Stimulated activated effector memory CD8-positive, alpha-beta T cell treated with anti-CD3 and anti-CD28 coated beads, Interleukin-12 subunit alpha, Interleukin-12 subunit beta, amount 100 ng/mL, for 72 hours (primary cell): ENCODE data around the gene PCDHA7.
"Not testable (repeated sequence)": the region's sequence is repeated elsewhere in the genome, so short reads cannot be mapped to it uniquely, and the experiment has no call there.

ENCODE experiments used
- ATAC-seq: fragments of 150-1000 bp; cut with Tn5 transposase; 2 replicates; pipeline ENCODE4 v1.10.0; 2021
- DNase-seq, 2 donors: peaks; one replicate each; pipeline ENCODE4 v3.0.0; 2021 to 2022; ENCODE audit warnings: low spot score in 2 of 2
- H3K27ac Mint-ChIP-seq: one replicate; pipeline ENCODE4 v1.8.0; 2022; ENCODE audit warnings: mild to moderate bottlenecking, mixed read lengths
- H3K36me3 Mint-ChIP-seq: one replicate; pipeline ENCODE4 v1.8.0; 2022; ENCODE audit warnings: mild to moderate bottlenecking, mixed read lengths
- H3K4me1 Mint-ChIP-seq: one replicate; pipeline ENCODE4 v1.8.0; 2022; ENCODE audit warnings: mixed read lengths
- H3K4me3 Mint-ChIP-seq: one replicate; pipeline ENCODE4 v1.8.0; 2022; ENCODE audit warnings: mild to moderate bottlenecking, mixed read lengths
- H3K9me3 Mint-ChIP-seq: one replicate; pipeline ENCODE4 v1.8.0; 2022; ENCODE audit warnings: mixed read lengths

PCDHA7 gene

DNA sequence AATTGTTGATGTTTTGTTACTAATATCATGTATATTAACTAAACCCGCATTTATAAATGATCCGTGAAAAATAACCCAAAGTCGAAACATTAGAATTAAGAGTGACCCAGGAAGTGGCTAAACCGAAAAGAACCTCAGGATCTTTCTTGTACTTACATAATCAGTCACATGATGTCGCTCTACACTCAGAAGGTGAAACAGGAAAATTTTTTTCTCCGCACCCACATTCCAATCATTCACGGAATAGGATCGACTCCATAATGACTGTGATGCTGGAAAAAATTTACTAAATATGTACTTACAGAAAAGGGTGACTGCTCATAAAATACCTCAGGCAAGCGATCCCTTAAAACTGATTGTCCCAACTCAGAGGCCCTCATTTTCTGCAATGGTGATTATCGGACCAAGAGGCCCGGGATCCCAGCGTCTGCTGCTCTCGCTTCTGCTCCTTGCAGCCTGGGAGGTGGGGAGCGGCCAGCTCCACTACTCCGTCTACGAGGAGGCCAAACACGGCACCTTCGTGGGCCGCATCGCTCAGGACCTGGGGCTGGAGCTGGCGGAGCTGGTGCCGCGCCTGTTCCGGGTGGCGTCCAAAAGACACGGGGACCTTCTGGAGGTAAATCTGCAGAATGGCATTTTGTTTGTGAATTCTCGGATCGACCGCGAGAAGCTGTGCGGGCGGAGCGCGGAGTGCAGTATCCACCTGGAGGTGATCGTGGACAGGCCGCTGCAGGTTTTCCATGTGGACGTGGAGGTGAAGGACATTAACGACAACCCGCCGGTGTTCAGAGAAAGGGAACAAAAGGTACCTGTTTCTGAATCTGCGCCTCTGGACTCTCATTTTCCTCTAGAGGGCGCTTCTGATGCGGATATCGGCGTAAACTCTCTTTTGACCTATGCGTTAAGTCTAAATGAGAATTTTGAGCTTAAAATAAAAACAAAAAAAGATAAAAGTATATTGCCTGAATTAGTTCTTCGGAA is 41.3 kb downstream of the PCDHA7 start, which contains the start of gene PCDHA12:
PCDHA12 (plus strand) TSS at position 224 of the 981 bp plus-strand sequence; CDS start at position 389, 165 bp downstream.
- no peak within 1 kb of the TSS for H3K27ac Mint-ChIP-seq
- no peak for DNase-seq
- peaks cover 5% of the 10 kb centered on the region for H3K9me3 Mint-ChIP-seq
- no peak within 1 kb of the TSS for H3K4me3 Mint-ChIP-seq
- ATAC-seq = no peak
- H3K4me1 Mint-ChIP-seq = no peaks in the 10 kb centered on the region
- no peaks in the 10 kb centered on the region for H3K36me3 Mint-ChIP-seq

DNA sequence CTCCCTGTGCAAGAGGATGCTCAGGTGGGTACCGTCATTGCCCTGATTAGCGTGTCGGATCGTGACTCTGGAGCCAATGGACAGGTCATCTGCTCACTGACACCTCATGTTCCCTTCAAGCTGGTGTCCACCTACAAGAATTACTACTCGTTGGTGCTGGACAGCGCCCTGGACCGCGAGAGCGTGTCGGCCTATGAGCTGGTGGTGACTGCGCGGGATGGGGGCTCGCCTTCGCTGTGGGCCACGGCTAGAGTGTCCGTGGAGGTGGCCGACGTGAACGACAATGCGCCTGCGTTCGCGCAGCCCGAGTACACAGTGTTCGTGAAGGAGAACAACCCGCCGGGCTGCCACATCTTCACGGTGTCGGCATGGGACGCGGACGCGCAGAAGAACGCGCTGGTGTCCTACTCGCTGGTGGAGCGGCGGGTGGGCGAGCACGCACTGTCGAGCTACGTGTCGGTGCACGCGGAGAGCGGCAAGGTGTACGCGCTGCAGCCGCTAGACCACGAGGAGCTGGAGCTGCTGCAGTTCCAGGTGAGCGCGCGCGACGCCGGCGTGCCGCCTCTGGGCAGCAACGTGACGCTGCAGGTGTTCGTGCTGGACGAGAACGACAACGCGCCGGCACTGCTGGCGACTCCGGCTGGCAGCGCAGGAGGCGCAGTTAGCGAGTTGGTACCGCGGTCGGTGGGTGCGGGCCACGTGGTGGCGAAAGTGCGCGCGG is 42.6 kb downstream of the PCDHA7 start:
- not testable (repeated sequence) for H3K4me3 Mint-ChIP-seq, ATAC-seq, H3K4me1 Mint-ChIP-seq, H3K27ac Mint-ChIP-seq, H3K36me3 Mint-ChIP-seq, DNase-seq, H3K9me3 Mint-ChIP-seq

DNA sequence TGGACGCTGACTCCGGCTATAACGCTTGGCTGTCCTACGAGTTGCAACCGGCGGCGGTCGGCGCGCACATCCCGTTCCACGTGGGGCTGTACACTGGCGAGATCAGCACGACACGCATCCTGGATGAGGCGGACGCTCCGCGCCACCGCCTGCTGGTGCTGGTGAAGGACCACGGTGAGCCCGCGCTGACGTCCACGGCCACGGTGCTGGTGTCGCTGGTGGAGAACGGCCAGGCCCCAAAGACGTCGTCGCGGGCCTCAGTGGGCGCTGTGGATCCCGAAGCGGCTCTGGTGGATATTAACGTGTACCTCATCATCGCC is 43.2 kb downstream of the PCDHA7 start:
- H3K9me3 Mint-ChIP-seq = peaks cover 8% of the 10 kb centered on the region

DNA sequence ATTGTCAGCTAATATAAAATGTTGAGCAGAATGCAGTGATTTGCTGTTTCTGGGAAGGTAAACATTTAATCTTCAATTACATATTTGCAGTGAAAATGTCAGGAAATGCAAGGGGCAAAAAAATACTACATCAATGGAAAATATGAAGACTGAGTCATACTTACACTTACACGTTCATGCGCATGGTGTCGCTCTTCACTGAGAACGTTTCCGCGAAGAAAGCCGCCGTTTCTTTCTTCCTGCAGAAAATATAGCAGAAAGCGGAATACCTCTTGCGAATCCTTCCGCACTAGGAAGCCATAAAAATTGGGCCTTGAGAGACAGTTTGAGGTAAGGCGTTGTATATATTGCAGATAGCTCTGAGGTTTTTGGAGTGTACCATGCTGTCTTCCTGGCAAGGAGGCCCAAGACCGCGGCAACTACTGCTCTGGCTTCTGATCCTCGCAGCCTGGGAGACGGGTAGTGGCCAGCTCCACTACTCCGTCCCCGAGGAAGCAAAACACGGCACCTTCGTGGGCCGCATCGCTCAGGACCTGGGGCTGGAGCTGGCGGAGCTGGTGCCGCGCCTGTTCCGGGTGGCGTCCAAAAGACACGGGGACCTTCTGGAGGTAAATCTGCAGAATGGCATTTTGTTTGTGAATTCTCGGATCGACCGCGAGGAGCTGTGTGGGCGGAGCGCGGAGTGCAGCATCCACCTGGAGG is 48.0 kb downstream of the PCDHA7 start, which contains the start of gene PCDHA13:
PCDHA13 (plus strand) TSS at position 236 of the 702 bp plus-strand sequence; CDS start at position 381, 145 bp downstream.
- ATAC-seq (no peak), DNase-seq (no peak)
- no peak within 1 kb of the TSS for H3K27ac Mint-ChIP-seq
- H3K36me3 Mint-ChIP-seq = no peaks in the 10 kb centered on the region
- no peak within 1 kb of the TSS for H3K4me3 Mint-ChIP-seq
- peaks cover 8% of the 10 kb centered on the region for H3K9me3 Mint-ChIP-seq
- H3K4me1 Mint-ChIP-seq = no peaks in the 10 kb centered on the region

More for the DNA sequence above, 43.2 kb downstream of the PCDHA7 start:
- Mint-ChIP-seq H3K4me3 (no peak overlapping the region), H3K36me3 (no peaks in the 10 kb centered on the region), H3K4me1 (no peaks in the 10 kb centered on the region), H3K27ac (no peak overlapping the region)
- DNase-seq = no peak
- ATAC-seq = no peak

DNA sequence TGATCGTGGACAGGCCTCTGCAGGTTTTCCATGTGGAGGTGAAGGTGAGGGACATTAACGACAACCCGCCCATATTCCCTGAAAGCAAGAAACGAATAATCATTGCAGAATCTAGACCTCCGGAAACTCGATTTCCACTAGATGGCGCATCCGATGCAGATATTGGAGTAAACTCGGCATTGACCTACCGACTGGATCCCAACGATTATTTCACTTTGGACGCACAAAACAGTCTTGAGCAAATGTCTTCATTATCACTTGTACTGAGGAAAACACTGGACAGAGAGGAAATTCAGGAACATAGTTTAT is 48.5 kb downstream of the PCDHA7 start:
- H3K9me3 Mint-ChIP-seq = peaks cover 10% of the 10 kb centered on the region
- DNase-seq = no peak
- no peak overlapping the region for H3K4me3 Mint-ChIP-seq

DNA sequence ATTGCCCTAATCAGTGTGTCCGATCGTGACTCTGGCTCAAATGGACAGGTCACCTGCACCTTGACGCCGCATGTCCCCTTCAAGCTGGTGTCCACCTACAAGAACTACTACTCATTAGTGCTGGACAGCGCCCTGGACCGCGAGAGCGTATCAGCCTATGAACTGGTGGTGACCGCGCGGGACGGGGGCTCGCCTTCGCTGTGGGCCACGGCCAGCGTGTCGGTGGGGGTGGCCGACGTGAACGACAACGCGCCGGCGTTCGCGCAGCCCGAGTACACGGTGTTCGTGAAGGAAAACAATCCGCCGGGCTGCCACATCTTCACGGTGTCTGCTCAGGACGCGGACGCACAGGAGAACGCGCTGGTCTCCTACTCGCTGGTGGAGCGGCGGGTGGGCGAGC is 49.3 kb downstream of the PCDHA7 start:
- ATAC-seq (no peak), DNase-seq (no peak)
- H3K9me3 Mint-ChIP-seq = peaks cover 10% of the 10 kb centered on the region
- no peak overlapping the region for H3K4me3 Mint-ChIP-seq
- no peak overlapping the region for H3K27ac Mint-ChIP-seq
- H3K36me3 Mint-ChIP-seq = no peaks in the 10 kb centered on the region
- H3K4me1 Mint-ChIP-seq = no peaks in the 10 kb centered on the region

More for the DNA sequence above, 48.5 kb downstream of the PCDHA7 start:
- Mint-ChIP-seq H3K4me1 (no peaks in the 10 kb centered on the region), H3K27ac (no peak overlapping the region), H3K36me3 (no peaks in the 10 kb centered on the region)
- no peak for ATAC-seq

DNA sequence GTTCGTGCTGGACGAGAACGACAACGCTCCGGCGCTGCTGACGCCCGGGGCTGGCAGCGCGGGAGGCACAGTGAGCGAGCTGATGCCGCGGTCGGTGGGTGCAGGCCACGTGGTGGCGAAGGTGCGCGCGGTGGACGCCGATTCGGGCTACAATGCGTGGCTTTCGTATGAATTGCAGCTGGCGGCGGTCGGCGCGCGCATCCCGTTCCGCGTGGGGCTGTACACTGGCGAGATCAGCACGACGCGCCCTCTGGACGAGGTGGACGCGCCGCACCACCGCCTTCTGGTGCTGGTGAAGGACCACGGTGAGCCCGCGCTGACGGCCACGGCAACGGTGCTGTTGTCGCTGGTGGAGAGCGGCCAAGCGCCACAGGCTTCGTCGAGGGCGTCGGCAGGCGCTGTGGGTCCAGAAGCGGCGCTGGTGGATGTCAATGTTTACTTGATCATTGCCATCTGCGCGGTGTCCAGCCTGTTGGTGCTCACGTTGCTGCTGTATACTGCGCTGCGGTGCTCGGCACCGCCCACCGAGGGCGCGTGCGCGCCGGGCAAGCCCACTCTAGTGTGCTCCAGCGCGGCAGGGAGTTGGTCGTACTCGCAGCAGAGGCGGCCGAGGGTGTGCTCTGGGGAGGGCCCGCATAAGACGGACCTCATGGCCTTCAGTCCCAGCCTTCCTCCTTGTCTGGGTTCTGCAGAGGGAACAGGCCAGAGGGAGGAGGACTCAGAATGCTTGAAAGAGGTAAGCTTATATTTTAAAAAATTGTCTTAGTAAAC is 50.0 kb downstream of the PCDHA7 start:
- DNase-seq (no peak), ATAC-seq (no peak)
- Mint-ChIP-seq H3K9me3 (peaks cover 6% of the 10 kb centered on the region), H3K27ac (no peak overlapping the region), H3K4me3 (no peak overlapping the region), H3K4me1 (no peaks in the 10 kb centered on the region), H3K36me3 (no peaks in the 10 kb centered on the region)
